ENCODE measurements around the gene RAB11FIP4. TPM values are rescaled to one million over a fixed set of nuclear protein-coding genes. Genes with fewer than 3 reads are reported as not detected.

The RAB11FIP4 gene
- total and polyA plus RNA-seq, 2 of the 8 experiments (the other 6 are each of a cell fraction or from before 2014, with no cell fraction given): 21.7 to 53.2 TPM

GRCh38 chr17:31525801-31526549, 134.5 kb downstream of the RAB11FIP4 start:
- H3K4me3 ChIP-seq (ENCODE audit: extremely low read depth in 1 of 4, insufficient read depth in 2 of 4, low read depth in 3 of 4, low read length in 4 of 4): no peak overlapping the region
- H3K14ac ChIP-seq (ENCODE audit: insufficient read length): no peak overlapping the region
- H2BK5ac ChIP-seq (ENCODE audit: low read depth, low read length): no peak overlapping the region
- no peaks in the 10 kb centered on the region for H4K20me1 ChIP-seq (replicated peaks in 1 of 2; ENCODE audit: control insufficient read depth in 1 of 2, insufficient read depth in 2 of 2, low read length in 2 of 2)
- no peak overlapping the region for H3K56ac ChIP-seq (replicated peaks; ENCODE audit: insufficient read length, low read depth, low read length)
- H3K23ac ChIP-seq (ENCODE audit: insufficient read length): no peak overlapping the region
- DNase-seq (ENCODE audit: low read depth in 1 of 2, low spot score in 2 of 2): no peak
- POLR2A ChIA-PET (ENCODE audit: partially characterized antibody): no interaction called here
- no peak overlapping the region for H2BK120ac ChIP-seq (replicated peaks; ENCODE audit: low read depth, low read length)
- WGBS, 2 experiments (ENCODE audit: extremely low coverage in 1 of 2, insufficient coverage in 1 of 2, insufficient read length in 1 of 2, insufficient replicate concordance in 2 of 2, low coverage in 1 of 2, low lambda C conversion rate in 2 of 2, missing lambda C conversion rate in 1 of 2): 87% methylated on average over 16 of the region's 21 CpGs; no CpG with 5 or more reads in 1 of the 2 experiments
- no peak overlapping the region for H3K9ac ChIP-seq (replicated peaks in 1 of 4; ENCODE audit: extremely low read depth in 1 of 4, low read depth in 3 of 4, low read length in 3 of 4)
- H2BK15ac ChIP-seq (ENCODE audit: low read length): no peak overlapping the region
- CTCF ChIA-PET (ENCODE audit: partially characterized antibody): interaction anchor here (0.6 to 16.9 kb wide), 26 partner anchors 8 to 388 kb away, joined by 3 to 325 read pairs (median 7); no protein-coding TSS in a partner anchor
- H3K27ac ChIP-seq (ENCODE audit: low read depth, low read length): no peak overlapping the region
- H4K8ac ChIP-seq (ENCODE audit: extremely low read depth, insufficient read depth, low read length): no peak overlapping the region
- H3K79me2 ChIP-seq (ENCODE audit: control insufficient read depth in 1 of 2, insufficient read depth in 2 of 2, low read length in 2 of 2): no peaks in the 10 kb centered on the region
- H3K27me3 ChIP-seq (replicated peaks in 1 of 4; ENCODE audit: control insufficient read depth in 3 of 4, extremely low read depth in 1 of 4, insufficient read depth in 3 of 4, low read length in 3 of 4): no peaks in the 10 kb centered on the region
- 0 out of 2 replicates have a peak overlapping the region, but pooled peaks have one; percentile 60 for H2BK12ac ChIP-seq (ENCODE audit: low read depth, low read length)
- no peaks in the 10 kb centered on the region for H3K79me1 ChIP-seq (ENCODE audit: low read depth, low read length)
- H4K91ac ChIP-seq (replicated peaks; ENCODE audit: insufficient read length, low read length): no peak overlapping the region
- H2AFZ ChIP-seq (ENCODE audit: low read length): no peak overlapping the region
- H3K4me1 ChIP-seq (replicated peaks in 1 of 4; ENCODE audit: control insufficient read depth in 3 of 4, insufficient read depth in 4 of 4, low read length in 3 of 4): no peaks in the 10 kb centered on the region; a peak in 3 of 7 replicates
- H2BK20ac ChIP-seq (ENCODE audit: low read length): no peak overlapping the region
- no peak overlapping the region for H4K5ac ChIP-seq (ENCODE audit: insufficient read length, low read depth, low read length)
- no peak overlapping the region for H3K4ac ChIP-seq (replicated peaks; ENCODE audit: insufficient read length, low read depth, low read length)
- peaks cover 15 to 22% of the 10 kb centered on the region in 2 experiments for H3K9me3 ChIP-seq (ENCODE audit: insufficient read depth in 2 of 2, low read depth in 1 of 2, low read length in 1 of 2)
- TF ChIP-seq RBBP5 (IDR thresholded peaks at IDR 0.05; ENCODE audit: borderline replicate concordance, low read depth, low read length): no peak
- peak; percentile 49 to 60 (median 56) for TF ChIP-seq CTCF (IDR thresholded peaks at IDR 0.05; ENCODE audit: control extremely low read depth in 1 of 3, insufficient read depth in 1 of 3, low read depth in 1 of 3, low read length in 3 of 3)
- peak; percentile 40 to 46; a peak in 3 of 4 replicates for TF ChIP-seq RAD21 (IDR thresholded peaks at IDR 0.05 in 1 of 2, conservative IDR thresholded peaks at IDR 0.05 in 1 of 2; ENCODE audit: low read depth in 2 of 2, low read length in 2 of 2)
- no peak overlapping the region for H3K4me2 ChIP-seq (ENCODE audit: insufficient read depth in 1 of 2, low read depth in 2 of 2, low read length in 2 of 2)
- H2AK5ac ChIP-seq (ENCODE audit: low read depth, low read length): no peak overlapping the region
- no peak overlapping the region for H3K18ac ChIP-seq (ENCODE audit: extremely low read depth, low read length)
- no peak for FAIRE-seq
- H3K36me3 ChIP-seq (ENCODE audit: control insufficient read depth in 2 of 4, insufficient read depth in 4 of 4, low read length in 3 of 4): peaks cover 8 to 51% (median 32%) of the 10 kb centered on the region in 4 experiments; a peak in 7 of 8 replicates
- no peaks in the 10 kb centered on the region for H3K23me2 ChIP-seq (ENCODE audit: low read depth, low read length)
